Measurements from ENCODE around the gene INPP5A. TPM values are rescaled to one million over a fixed set of nuclear protein-coding genes. Genes with fewer than 3 reads are reported as not detected.
A peak's percentile ranks its signal among the peaks of the same experiment; 100 is the strongest.

INPP5A gene
- total RNA-seq, 1 donor from 2014 or later = 36.4 TPM

- peaks cover 10% of the 10 kb centered on the region for H3K9me3 Mint-ChIP-seq (ENCODE audit: unreplicated experiment)
- no peaks in the 10 kb centered on the region for H3K27me3 Mint-ChIP-seq (ENCODE audit: unreplicated experiment)
- H3K4me3 Mint-ChIP-seq (ENCODE audit: unreplicated experiment) = no peak overlapping the region
- no peak overlapping the region for H3K27ac Mint-ChIP-seq (ENCODE audit: unreplicated experiment)
- no peak for TF ChIP-seq CTCF (IDR thresholded peaks at IDR 0.05)
- peaks cover 50% of the 10 kb centered on the region for H3K4me1 Mint-ChIP-seq (ENCODE audit: unreplicated experiment)
- no peak for DNase-seq (ENCODE audit: extremely low spot score, unreplicated experiment)
- peaks cover 9% of the 10 kb centered on the region for H3K36me3 Mint-ChIP-seq (ENCODE audit: unreplicated experiment)
These were observed 3.1 kb upstream of the INPP5A start for GRCh38 chr10:132534391-132535064.

GRCh38 chr10:132535065-132535651, 2.4 kb upstream of the INPP5A start:
- no peak for DNase-seq (ENCODE audit: extremely low spot score, unreplicated experiment)
- Mint-ChIP-seq H3K27ac (ENCODE audit: unreplicated experiment) (no peak overlapping the region), H3K36me3 (ENCODE audit: unreplicated experiment) (peaks cover 8% of the 10 kb centered on the region), H3K4me1 (ENCODE audit: unreplicated experiment) (peaks cover 56% of the 10 kb centered on the region), H3K4me3 (ENCODE audit: unreplicated experiment) (no peak overlapping the region), H3K27me3 (ENCODE audit: unreplicated experiment) (no peaks in the 10 kb centered on the region), H3K9me3 (ENCODE audit: unreplicated experiment) (peaks cover 9% of the 10 kb centered on the region)
- TF ChIP-seq CTCF (IDR thresholded peaks at IDR 0.05) = no peak

GRCh38 chr10:132536241-132536876, 1.2 kb upstream of the INPP5A start:
- no peak for DNase-seq (ENCODE audit: extremely low spot score, unreplicated experiment)
- TF ChIP-seq CTCF (IDR thresholded peaks at IDR 0.05) = no peak
- Mint-ChIP-seq H3K4me3 (ENCODE audit: unreplicated experiment) (peak overlapping the region; percentile 66), H3K36me3 (ENCODE audit: unreplicated experiment) (peaks cover 4% of the 10 kb centered on the region), H3K9me3 (ENCODE audit: unreplicated experiment) (peaks cover 3% of the 10 kb centered on the region), H3K4me1 (ENCODE audit: unreplicated experiment) (peaks cover 68% of the 10 kb centered on the region), H3K27ac (ENCODE audit: unreplicated experiment) (peak overlapping the region; percentile 27), H3K27me3 (ENCODE audit: unreplicated experiment) (no peaks in the 10 kb centered on the region)

GRCh38 chr10:132536877-132537683, 507 bp upstream of the INPP5A start:
- Mint-ChIP-seq H3K27me3 (ENCODE audit: unreplicated experiment) (no peaks in the 10 kb centered on the region), H3K4me3 (ENCODE audit: unreplicated experiment) (peak overlapping the region; percentile 66), H3K9me3 (ENCODE audit: unreplicated experiment) (no peaks in the 10 kb centered on the region), H3K27ac (ENCODE audit: unreplicated experiment) (no peak overlapping the region), H3K36me3 (ENCODE audit: unreplicated experiment) (no peaks in the 10 kb centered on the region), H3K4me1 (ENCODE audit: unreplicated experiment) (peaks cover 75% of the 10 kb centered on the region)
- DNase-seq (ENCODE audit: extremely low spot score, unreplicated experiment) = peak; percentile 100
- TF ChIP-seq CTCF (IDR thresholded peaks at IDR 0.05) = peak; percentile 36

Data from osteocyte (in vitro differentiated cells).